Measurements from ENCODE around the gene COMT.
"Not testable (repeated sequence)": the region's sequence is repeated elsewhere in the genome, so short reads cannot be mapped to it uniquely, and the experiment has no call there.

The COMT gene

GRCh38 chr22:19905347-19906276 is 36.0 kb upstream of the COMT start:
- in situ Hi-C loops (cut with HindIII; ENCODE audit: low pct_ligation_motif_present, low pct_unique_long_range_greater_than_20kb, low sequenced_read_pairs): no loop called here
- no peak for DNase-seq

DNA sequence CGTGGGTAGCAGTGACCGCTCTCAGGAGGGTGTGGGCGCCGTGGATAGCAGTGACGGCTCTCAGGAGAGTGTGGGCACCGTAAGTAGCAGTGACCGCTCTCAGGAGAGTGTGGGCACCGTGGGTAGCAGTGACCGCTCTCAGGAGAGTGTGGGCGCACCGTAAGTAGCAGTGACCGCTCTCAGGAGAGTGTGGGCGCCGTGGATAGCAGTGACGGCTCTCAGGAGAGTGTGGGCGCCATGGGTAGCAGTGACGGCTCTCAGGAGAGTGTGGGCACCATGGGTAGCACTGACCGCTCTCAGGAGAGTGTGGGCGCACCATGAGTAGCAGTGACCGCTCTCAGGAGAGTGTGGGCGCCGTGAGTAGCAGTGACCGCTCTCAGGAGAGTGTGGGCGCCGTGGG is 34.7 kb upstream of the COMT start:
- DNase-seq; in situ Hi-C loops (cut with HindIII; ENCODE audit: low pct_ligation_motif_present, low pct_unique_long_range_greater_than_20kb, low sequenced_read_pairs): not testable (repeated sequence)

- DNase-seq; in situ Hi-C loops (cut with HindIII; ENCODE audit: low pct_ligation_motif_present, low pct_unique_long_range_greater_than_20kb, low sequenced_read_pairs): not testable (repeated sequence)
Measured at GRCh38 chr22:19907902-19908301, 33.7 kb upstream of the COMT start.

GRCh38 chr22:19909350-19910179 is 32.0 kb upstream of the COMT start:
- peak; percentile 68 for DNase-seq
- in situ Hi-C loops (cut with HindIII; ENCODE audit: low pct_ligation_motif_present, low pct_unique_long_range_greater_than_20kb, low sequenced_read_pairs): no loop called here

- in situ Hi-C loops (cut with HindIII; ENCODE audit: low pct_ligation_motif_present, low pct_unique_long_range_greater_than_20kb, low sequenced_read_pairs): no loop called here
- DNase-seq: no peak
Measured at GRCh38 chr22:19910180-19910744, 31.3 kb upstream of the COMT start.

DNA sequence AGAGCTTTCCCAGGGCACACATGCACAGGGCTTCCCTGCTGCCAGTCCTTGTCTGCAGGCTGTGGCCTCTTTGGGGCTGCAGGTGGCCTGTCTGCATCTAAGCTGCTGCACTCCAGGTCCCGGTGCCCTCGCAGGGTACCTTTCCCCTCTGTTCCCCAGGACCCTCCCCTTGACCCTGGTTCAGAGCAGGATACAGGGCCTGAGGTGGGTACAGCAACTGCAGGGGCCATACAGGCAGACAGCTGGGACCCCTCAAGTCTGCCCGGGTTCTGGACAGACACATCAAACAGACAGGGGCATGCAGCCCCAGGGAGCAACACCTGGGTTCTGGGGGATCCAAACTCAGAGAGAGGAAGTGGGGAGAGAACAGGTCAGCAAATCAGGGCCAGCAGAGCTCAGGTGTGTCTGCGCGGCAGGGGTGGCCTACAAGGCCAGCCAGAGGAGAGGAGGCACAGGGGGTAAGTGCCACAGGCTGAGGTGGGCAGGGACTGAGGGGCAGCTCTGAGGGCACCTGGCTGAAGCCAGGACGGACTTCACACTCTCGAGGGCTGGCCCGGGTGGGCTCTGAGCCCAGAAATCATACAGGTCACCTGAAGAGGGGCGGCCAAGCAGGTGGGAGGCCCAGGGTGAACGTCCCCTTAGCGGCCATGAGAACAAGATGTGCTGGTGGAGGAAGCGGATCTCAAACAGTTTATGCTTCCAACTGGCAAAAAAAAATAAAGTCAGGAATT is 29.9 kb upstream of the COMT start:
- in situ Hi-C loops (cut with HindIII; ENCODE audit: low pct_ligation_motif_present, low pct_unique_long_range_greater_than_20kb, low sequenced_read_pairs): no loop called here
- DNase-seq: no peak

DNA sequence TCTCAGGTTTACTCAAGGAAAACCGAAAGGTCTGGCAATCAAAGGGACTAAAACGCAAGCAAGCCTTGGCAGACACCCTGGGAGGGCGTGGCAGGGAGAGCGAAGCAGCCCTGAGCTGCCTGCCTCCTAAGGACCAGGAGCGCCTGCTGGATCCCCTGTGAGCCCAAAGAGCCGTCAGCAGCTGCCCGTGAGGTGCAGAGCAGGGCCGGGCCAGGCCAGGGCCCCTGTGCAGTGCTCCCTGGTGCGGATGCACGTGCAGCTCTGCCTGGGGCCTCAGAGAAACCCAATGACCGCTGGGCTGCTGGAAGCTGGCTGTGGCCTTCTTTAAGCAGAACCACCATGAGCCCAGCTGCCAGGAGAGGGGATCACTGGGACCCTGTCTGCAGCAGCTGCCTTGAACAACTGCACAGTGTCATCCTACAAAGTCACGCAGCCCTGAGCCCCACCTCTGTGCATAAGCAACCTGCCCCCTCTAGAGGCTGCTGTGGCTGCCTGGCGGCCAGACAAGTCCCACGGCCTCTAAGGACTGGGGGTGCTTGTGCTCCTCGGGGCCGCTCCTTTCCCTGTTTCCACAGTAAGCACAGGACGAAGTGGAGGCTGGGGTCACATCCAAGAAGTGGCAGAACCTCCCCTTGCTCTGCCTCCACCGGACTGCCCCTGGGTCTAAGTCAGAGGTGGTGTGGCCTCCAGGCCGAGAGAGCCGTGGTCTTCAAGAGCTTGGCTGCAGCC is 29.1 kb upstream of the COMT start:
- DNase-seq: no peak
- in situ Hi-C loops (cut with HindIII; ENCODE audit: low pct_ligation_motif_present, low pct_unique_long_range_greater_than_20kb, low sequenced_read_pairs): no loop called here

DNA sequence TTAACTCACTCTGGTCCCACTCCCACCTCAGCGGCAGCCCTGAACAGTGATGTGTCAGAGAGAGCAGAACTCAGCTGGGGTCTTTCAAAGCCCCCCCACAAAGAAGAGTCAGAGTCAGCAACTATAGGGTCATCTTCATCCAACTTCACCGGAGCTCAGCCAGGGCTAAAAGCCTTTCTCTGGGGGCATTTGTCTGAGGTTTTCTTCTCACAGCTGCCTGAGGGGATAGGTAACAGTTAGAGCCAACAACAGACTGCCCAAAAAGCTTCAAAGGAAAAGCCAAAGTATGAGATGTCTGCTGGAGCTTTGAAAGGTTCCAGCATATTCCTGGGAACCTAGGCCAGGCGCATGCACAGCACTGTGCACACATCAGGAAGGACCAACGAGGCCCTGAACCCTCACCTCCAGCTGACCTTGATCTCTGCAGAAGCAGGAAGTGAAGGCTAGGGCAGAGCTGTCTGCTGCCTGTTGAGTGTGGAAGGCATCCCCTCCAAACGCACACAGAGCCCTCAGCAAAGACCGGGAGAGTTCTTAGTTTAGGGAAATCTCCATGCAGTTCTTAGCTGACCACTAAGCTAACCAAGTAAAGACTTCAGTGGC is 28.1 kb upstream of the COMT start:
- DNase-seq: no peak
- in situ Hi-C loops (cut with HindIII; ENCODE audit: low pct_ligation_motif_present, low pct_unique_long_range_greater_than_20kb, low sequenced_read_pairs): no loop called here

DNA sequence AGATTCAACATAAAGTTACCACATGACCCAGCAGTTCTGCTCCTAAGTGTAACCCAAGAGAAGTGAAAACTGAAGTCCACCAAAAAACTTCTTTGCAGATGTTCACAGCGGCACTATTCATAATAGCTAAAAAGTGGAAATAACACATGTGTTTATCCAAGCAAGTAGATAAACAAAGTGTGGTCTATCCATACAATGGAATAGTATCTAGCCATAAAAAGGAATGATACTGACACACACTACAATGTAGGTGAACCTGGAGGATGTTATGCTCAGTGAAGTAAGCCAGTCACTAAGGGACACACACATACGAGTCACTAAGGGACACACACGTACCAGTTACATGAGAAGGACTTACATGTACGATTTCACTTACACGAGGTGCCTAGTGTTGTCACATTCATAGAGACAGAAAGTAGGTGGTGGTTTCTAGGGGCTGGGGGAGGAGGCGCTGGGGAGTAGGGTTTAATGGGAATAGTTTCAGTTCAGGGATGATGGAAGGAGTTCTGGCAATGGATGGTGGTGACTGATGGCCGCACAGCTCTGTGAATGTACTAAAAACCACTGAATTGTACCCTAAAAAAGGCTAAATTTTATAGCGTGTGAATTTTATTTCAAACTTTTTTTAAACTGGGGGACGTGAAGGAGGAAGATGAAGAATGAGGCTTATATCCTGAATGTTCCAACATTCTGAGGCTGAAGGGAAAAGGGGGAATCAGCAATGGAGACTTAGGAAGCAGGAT is 27.2 kb upstream of the COMT start:
- no peak for DNase-seq
- in situ Hi-C loops (cut with HindIII; ENCODE audit: low pct_ligation_motif_present, low pct_unique_long_range_greater_than_20kb, low sequenced_read_pairs): no loop called here

GRCh38 chr22:19915287-19915954 is 26.2 kb upstream of the COMT start:
- no peak for DNase-seq
- in situ Hi-C loops (cut with HindIII; ENCODE audit: low pct_ligation_motif_present, low pct_unique_long_range_greater_than_20kb, low sequenced_read_pairs): no loop called here

DNA sequence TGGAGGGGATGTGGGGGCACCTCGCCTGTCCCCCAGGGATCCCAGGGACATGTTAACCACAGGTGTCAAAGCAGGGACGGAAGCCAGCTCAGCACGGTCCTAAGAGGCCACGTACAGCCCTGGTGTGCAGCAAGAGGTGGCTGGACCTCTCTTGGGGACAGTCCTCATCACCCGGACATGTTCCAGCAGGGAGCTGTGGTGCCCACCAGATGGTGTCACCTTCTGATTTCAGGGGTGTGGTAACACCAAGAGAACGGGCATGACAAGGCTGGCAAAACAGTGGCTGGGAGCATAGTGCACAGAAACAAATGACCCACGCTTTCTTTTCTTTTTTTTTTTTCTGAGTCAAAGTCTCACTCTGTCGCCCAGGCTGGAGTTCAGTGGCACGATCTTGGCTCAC is 25.6 kb upstream of the COMT start:
- DNase-seq: no peak
- in situ Hi-C loops (cut with HindIII; ENCODE audit: low pct_ligation_motif_present, low pct_unique_long_range_greater_than_20kb, low sequenced_read_pairs): no loop called here

DNA sequence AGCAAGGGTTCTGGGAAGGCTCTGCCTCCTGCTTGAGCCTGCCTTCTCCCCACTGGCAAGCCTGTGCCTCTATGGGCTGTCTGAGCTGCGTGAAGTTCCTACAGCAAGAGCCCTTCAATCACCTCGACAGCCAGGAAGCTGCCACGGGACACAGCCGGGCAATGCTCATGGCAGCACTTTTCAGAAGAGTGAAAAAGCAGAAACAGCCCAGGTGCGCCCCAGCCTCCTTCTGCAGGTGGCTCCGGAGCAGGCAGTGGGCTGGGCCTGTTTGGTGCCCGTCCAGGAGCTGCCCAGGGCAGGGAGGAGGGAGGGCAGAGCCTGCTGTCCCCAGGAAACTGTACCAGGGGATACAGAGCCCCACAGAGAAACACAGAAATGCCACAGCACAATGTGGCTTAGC is 24.6 kb upstream of the COMT start:
- in situ Hi-C loops (cut with HindIII; ENCODE audit: low pct_ligation_motif_present, low pct_unique_long_range_greater_than_20kb, low sequenced_read_pairs): no loop called here
- no peak for DNase-seq

GRCh38 chr22:19917389-19918138 is 24.0 kb upstream of the COMT start:
- DNase-seq: no peak
- in situ Hi-C loops (cut with HindIII; ENCODE audit: low pct_ligation_motif_present, low pct_unique_long_range_greater_than_20kb, low sequenced_read_pairs): no loop called here

GRCh38 chr22:19918332-19919106 is 23.1 kb upstream of the COMT start:
- DNase-seq: no peak
- in situ Hi-C loops (cut with HindIII; ENCODE audit: low pct_ligation_motif_present, low pct_unique_long_range_greater_than_20kb, low sequenced_read_pairs): no loop called here

DNA sequence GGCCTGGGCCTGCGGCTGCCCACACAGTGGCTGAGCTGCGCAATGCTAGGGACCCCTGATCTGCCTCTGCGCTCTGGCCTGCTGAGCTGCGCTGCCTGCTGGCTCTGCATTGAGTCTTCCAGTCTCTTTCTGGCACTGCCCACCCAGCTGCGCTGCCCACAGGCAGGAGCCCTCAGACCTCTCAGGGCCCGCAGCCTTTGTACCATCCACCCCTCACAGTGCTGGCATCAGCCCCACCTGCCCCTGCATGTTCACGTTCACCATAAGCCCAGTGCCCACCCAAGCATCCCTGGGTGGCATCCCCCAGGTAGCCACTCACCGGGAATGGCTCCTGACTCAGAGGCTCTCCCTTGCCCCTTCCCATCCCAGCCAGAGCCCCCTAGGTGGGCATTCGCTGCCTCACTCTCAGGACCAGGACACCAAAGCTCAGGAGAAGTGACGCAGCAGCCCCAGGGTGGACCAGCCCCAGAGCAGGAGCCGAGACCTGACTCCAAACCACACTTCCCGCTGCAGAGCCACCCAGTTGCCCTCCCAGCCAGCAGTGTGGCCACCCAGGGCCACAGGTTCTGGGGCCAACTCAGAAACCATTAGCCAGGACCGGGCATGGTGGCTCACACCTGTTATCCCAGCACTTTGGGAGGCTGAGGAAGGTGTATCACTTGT is 21.7 kb upstream of the COMT start:
- DNase-seq: no peak
- in situ Hi-C loops (cut with HindIII; ENCODE audit: low pct_ligation_motif_present, low pct_unique_long_range_greater_than_20kb, low sequenced_read_pairs): no loop called here
